Posterior vena cava (tissue), 2 donors: Measurements from ENCODE around the gene TMEM106B. TPM values are rescaled to one million over a fixed set of nuclear protein-coding genes. Genes with fewer than 3 reads are reported as not detected.
"Not testable (repeated sequence)": the region's sequence is repeated elsewhere in the genome, so short reads cannot be mapped to it uniquely, and the experiment has no call there.

Source experiments
- DNase-seq: peaks from one replicate; pipeline ENCODE4 v3.0.0-alpha.2; 2020; ENCODE audit warnings: low spot score
- intact Hi-C, 2 donors: fragments of 100-400 bp; cut with DNase I; formaldehyde crosslinking; loops; one replicate each; pipeline versions ENCODE4 v1.14.1 to v1.14.2; 2022 to 2023
- total RNA-seq, 2 donors: library from RNA; stranded (reverse); fragmentation: NEBNext Ultra II Directional; extraction: Animal tissue kit (Norgen Biotek cat#: 25700); gene quantifications; one replicate each; pipeline ENCODE4 v1.2.1, GENCODE V29; 2021
- donor health status: DM: yes; HTN: yes; CAD: no.
- donor health status: DM: yes; HTN: yes; CAD: no.

TMEM106B gene
- total RNA-seq, 2 donors from 2014 or later: 47.2 to 49.0 TPM

DNA sequence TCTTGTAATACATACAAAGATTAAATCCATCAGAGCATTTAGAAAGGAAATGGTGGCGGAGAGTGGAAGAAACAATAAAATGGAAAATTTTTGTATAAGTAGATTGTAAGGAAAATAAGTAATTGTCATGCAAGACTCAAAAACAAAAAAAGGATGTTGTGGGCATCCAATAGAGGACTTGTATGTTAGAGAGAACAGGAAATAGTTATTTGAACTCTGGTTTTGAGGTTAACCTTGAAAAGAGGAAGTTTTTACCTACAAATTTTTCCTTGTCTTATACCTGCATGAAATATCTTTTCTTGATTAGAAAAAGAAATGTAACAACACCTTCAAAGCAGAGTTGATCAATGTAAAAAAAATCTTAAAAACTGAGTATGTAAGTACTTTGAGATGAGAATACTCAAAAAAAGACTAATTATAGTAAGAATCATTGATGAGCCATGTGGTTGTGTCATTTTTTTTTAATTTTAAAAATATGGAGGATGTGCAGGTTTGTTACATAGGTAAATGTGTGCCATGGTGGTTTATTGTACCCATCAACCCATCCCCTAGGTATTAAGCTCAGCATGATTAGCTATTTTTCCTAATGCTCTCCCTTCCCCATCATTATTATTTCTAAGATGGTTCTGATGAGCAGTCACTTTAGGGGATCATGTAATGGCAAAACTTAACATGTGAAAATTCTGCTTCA, 11.9 kb downstream of the TMEM106B start:
- intact Hi-C loops: no loop called here
- no peak for DNase-seq

- DNase-seq, intact Hi-C loops: not testable (repeated sequence)
These were observed 13.9 kb downstream of the TMEM106B start for GRCh38 chr7:12225017-12225416.

DNA sequence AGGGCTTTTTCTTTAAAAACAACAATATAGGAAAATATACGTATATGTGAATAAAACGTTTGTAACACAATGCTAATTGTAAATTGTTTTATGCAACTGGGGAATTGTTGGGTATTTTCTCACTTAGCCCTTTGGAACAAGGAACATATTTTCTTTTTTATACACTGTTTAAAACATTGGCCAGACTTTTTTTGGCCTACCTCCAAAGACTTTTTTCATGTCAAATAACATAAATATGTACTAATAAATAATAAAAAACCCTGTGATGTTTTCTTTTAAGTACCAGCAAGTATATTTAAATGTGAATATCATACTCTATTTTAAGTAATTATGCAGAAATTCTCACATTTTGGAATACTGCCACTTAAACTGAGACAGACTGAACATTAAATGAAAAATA, 15.7 kb downstream of the TMEM106B start:
- intact Hi-C loops: no loop called here
- no peak for DNase-seq

GRCh38 chr7:12228024-12228423, 16.9 kb downstream of the TMEM106B start:
- intact Hi-C loops: no loop called here
- DNase-seq: no peak

GRCh38 chr7:12229046-12229445, 18.0 kb downstream of the TMEM106B start:
- intact Hi-C loops: no loop called here
- DNase-seq: no peak

DNA sequence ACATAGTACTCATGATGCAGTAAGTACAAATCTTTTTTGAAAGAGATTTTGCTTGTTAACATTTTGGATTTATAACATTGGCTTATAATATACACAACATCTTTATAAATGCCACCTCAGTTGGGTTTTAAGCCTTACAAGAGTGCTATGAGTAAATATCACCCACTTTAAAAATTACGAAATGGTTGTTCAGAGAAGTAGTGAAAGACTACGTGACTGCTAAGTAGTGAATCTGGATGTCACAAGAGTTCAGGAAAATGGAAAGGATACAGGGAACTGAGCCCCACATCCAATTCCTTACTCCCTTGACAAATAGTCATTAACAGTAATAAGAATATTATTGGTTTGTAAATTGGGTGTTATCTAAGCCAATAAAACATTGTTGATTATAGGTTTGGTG, 20.0 kb downstream of the TMEM106B start:
- no peak for DNase-seq
- intact Hi-C loops: no loop called here

- intact Hi-C loops: no loop called here
- DNase-seq: no peak
These were observed 22.1 kb downstream of the TMEM106B start for GRCh38 chr7:12233175-12233574.

- intact Hi-C loops: no loop called here
These were observed 23.3 kb downstream of the TMEM106B start for GRCh38 chr7:12234334-12234865.

DNA sequence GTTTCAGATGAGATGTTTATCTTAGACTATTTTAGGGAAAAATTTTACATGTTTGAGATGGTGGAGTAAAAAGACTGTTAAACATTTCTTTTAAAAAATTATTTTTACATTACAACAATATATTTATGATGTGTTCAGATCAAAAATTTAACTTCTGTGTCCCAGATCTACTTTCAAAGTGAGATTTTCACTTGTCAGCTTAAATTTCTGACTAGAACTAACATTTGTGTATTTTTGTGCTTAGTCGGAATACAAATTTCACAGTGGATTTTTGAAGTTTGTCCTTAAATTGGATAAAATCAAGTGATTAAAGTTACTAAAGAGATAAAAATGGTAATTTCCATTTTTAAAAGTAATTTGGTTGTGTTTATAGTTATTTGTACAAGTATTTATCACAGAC, 24.9 kb downstream of the TMEM106B start:
- intact Hi-C loops: no loop called here
- no peak for DNase-seq

More at GRCh38 chr7:12234334-12234865, 23.3 kb downstream of the TMEM106B start:
- no peak for DNase-seq

DNA sequence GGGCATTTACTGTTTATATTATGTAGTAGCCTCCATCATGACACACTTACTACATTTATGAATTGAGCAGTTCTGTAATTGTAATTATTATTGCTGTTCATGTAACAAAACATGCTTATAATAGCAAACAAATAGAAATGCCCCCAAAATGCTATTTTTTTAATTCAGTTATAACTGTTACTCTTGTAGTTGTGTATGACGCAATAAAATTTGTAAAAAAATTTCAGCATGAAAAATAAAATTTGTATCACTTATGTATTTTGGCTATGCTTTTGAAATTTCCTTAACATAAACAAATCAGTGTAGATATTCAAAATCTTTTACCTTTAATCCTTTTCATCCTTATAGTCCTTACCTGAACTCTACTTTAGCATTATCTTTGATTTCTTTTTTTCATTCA, 25.9 kb downstream of the TMEM106B start:
- intact Hi-C loops: no loop called here

DNA sequence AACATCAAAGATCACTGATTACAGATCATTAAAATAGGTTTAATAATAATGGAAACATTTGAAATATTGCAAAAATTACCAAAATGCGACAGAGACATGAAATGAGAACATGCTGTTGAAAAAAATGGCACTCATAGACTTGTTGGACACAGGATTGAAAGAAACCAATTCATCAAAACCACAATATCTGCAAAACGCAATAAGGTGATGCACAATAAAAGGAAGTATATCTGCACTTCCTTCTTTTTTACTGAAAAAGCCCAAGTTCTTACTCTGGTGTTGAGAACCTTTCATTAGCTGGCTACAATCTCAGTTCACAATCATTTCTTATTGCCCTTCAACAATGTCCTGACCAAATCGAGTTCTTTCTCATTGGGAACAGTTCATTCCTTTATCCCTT, 28.7 kb downstream of the TMEM106B start:
- no peak for DNase-seq
- intact Hi-C loops: no loop called here

More for the DNA sequence above, 25.9 kb downstream of the TMEM106B start:
- DNase-seq: no peak

DNA sequence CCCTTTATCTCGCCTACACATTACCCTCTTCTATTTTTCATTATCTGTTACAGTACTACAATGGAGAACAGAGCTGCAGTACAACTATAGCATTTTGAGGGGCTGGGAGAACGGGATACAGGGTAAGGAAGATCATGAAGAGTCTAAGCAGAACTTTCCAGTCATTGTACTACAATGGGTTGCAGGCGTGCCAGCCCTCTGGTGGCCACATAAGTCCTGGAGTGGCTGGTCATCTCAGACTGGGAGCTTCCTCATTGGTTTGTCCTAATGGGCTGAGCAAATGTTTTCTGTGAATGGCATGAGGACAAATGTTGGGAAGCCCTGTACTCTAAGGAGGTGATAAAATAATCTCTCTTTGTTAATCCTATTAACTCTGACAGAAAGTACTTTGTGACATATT, 33.0 kb downstream of the TMEM106B start:
- intact Hi-C loops: no loop called here
- DNase-seq: no peak

DNA sequence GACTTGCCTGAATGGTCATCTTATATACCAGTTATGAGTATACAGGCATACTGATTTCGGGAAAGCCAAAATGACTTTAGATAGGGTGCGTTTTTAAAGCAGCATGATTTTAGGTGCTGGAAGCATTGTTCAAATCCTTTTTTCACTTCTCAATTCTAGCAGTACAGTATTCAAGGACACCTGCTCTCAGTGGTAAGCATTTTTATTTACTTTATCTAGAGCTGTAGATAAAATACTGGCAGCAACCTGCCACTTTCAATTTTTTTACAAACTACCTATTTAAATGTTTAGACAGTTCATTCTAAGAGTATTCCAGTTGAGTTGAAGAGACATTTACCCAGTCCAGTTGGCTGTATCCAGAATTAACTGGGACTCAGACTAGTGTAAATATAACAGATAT, 33.6 kb downstream of the TMEM106B start:
- intact Hi-C loops: no loop called here
- no peak for DNase-seq

DNA sequence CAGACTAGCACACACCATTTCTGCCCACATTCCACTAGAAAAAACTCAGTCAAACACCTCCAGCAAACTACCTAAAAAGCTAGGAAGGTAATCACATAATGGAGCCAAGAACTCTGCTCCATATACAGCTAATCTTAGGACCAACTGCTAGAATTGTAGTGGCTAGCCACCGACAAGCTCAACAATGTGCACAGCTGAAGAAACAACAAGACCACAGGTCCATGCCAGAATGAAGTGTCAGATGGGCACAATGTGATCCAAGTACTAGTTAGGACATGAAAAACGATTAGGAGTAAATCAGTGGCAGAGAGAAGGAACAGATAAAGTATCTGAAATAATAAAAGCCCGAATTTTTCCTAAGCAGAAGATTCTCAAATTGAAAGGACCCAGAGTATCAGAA, 38.6 kb downstream of the TMEM106B start:
- intact Hi-C loops: no loop called here

GRCh38 chr7:12250232-12250631, 39.1 kb downstream of the TMEM106B start:
- DNase-seq: no peak
- intact Hi-C loops: no loop called here

More for the DNA sequence above, 38.6 kb downstream of the TMEM106B start:
- no peak for DNase-seq

DNA sequence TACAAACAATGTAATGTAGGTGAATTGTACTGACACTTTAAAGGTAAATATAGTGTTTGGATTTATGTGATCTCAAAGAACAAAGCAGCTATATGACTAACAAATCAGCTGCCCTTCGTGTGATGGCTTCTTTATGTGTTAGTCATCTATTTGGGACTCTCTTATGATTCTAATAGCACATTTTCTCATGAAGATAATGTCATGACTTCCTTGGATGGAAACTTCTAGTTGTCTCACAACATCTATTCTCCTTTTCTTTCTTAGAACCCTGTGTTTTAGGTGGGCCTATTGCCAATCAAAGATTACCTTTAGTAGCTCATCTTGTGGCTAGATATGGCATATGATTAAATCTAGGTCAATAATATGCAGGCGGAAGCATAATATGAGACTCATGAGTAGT, 45.0 kb downstream of the TMEM106B start:
- DNase-seq: no peak
- intact Hi-C loops: no loop called here

DNA sequence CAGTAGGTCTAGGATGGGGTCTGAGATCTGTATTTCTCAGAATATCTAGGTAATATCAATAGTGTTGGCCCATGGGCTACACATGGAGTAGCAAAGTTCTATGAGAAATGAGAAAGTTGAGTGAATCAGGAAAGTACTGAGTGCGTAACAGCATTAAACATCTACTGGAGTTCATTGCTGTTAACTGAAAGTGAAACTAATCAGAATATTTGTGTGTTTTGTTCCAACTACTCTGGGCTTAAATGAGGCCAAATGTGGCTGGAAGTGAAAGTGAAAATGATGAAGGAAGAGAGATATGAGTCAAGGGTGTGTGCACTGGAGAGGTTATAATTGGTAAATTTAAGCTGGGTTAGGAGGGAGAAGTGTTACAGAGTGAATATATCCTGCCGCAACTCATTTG, 46.5 kb downstream of the TMEM106B start:
- no peak for DNase-seq
- intact Hi-C loops: no loop called here

GRCh38 chr7:12258074-12258473, 47.0 kb downstream of the TMEM106B start:
- intact Hi-C loops: no loop called here
- DNase-seq: no peak

- DNase-seq: no peak
- intact Hi-C loops: loop anchor here in 1 of 2 donors (10.0 kb wide), 1 partner anchor 183 kb away; no protein-coding TSS in a partner anchor
These were observed 56.4 kb downstream of the TMEM106B start for GRCh38 chr7:12267542-12267941.

- no peak for DNase-seq
- intact Hi-C loops: loop anchor here in 1 of 2 donors (10.0 kb wide), 1 partner anchor 184 kb away; no protein-coding TSS in a partner anchor
These were observed 58.2 kb downstream of the TMEM106B start for GRCh38 chr7:12269100-12269895.
